Inferior parietal cortex (tissue), 1 donor: Measurements from ENCODE around the gene NDUFAF2.
"Not testable (repeated sequence)": the region's sequence is repeated elsewhere in the genome, so short reads cannot be mapped to it uniquely, and the experiment has no call there.

ENCODE experiments used
- DNase-seq: peaks from one replicate; pipeline ENCODE4 v3.0.0-alpha.2; 2016; ENCODE audit errors: extremely low spot score

The NDUFAF2 gene

GRCh38 chr5:60992871-60993270 is 47.9 kb downstream of the NDUFAF2 start:
- no peak for DNase-seq

DNA sequence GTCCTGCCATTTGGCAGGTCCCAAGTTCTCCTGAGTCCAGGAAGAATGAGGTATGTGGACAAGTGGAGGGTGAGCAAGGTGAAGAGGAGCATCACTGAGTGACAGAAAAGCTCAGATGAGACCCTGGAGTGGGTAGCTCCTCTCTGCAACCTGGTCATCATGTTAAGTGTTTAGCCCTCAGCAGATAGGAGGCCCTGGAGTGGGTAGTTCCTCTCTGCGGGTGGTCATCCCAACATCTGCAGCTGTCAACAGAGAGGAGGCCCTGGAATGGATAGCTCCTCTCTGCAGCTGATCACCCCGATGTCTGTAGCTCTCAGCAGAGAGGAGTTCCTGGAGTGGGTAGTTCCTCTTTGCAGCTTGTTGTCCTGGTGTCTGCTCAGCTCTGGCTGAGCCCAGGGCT is 48.4 kb downstream of the NDUFAF2 start:
- no peak for DNase-seq

GRCh38 chr5:60993875-60994571 is 49.0 kb downstream of the NDUFAF2 start:
- DNase-seq, result no peak

DNA sequence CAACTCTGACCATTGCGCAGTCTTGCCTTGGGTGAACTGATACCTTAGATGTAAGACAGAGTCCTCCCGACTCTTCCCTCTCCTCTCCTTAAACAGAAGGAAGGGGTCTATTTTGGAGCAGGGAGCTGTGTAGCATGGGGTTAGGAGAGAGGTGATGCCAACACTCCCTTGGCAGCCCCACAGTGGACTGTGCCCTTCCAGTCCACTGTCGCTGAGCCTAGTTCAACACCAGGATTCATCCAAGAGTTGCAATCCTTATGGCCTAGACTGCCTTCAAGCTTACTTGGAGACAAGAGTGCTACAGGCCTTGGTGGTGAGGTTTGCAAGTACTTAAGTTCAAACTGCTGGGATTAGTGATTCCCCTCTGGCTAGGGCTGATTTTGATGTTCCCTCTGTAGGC is 51.4 kb downstream of the NDUFAF2 start:
- DNase-seq, result no peak

DNA sequence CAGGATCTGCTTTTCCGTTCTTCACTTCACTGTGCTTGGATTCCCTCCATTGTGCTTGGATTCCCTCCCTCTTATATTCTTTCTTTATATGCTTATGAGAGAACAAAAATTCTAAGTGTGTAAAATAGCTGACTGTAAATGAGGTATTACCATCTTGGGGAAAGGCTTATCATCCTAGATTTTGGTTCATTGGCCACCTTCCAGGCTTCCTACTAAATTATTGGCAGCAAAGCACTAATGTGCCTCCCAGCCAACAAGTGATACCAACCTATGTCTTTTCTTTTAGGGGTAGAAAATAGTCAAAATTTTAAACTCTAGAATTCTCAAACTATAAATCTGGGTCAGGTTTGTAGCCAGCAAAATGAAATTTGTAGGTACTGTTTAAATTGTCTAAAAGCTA is 52.7 kb downstream of the NDUFAF2 start:
- no peak for DNase-seq

GRCh38 chr5:61000887-61001286 is 55.9 kb downstream of the NDUFAF2 start:
- DNase-seq, result no peak

DNA sequence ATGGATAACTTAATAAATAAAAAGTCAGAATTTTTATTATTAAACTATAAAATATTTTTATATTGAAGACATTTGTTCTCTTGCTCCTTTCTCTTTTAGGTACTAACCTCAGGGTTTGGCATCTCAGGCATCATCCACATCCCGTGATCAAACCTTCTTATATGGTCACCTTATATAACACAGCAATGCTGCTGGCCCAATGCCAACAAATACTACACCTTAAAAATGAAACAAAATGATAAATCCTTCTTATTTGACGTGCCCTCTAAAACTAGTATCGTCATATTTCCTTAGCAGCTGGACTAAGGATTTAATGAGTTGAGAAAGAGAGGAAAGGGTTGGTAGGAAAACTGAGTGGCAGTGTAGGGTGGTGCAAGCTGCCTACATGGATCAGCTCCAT is 56.6 kb downstream of the NDUFAF2 start:
- DNase-seq, result no peak

DNA sequence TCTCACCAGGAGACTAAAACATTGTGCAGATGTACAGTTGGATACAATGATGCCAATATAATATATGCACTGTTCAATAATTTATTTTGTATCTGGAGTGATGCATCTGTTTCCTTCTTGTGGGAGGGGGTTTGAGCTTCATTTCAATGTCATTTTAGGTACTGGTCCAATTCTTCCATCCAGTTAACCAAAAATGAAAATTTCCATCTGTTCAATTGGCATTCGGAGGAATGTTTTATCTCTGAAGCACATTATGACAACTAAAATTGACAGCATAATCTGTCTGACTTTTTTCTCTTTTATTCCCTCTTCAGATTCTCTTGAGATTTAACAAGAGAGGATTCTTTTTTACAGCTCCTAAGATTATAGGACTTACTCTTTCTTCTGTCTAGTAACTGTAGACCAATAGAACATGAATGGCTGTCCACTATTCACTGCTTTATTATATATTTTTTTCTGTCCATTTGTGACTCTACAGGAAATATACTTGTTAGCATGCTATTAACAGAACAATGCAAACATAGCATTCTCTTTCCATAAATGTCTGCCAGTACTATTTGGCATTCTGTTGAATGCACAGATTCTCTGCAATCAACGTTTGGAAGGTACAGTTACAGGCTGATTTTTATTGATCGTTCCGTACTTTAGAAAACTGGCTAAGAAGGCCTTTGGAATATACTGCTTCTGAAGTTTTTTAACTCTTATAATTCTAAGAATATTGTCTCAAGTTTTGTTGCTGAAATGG is 57.8 kb downstream of the NDUFAF2 start:
- no peak for DNase-seq

DNA sequence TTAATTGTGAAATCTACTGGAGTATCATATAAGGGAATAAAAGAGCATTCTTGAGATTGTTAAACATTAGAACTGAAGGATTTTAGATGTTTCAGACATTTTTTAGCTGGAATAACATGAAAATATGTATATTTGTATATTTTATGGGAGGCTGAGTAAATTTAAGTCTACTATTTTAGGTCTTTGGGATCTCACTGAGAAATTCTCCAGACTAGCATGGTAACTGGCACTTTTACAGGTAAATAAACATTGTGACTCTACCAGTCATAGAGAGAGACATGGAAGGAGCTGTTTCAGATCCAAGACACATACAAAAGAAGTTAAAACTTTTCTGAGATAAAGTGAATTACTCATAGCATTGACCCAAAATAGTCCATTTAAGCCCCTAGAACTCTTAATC is 59.4 kb downstream of the NDUFAF2 start:
- no peak for DNase-seq

DNA sequence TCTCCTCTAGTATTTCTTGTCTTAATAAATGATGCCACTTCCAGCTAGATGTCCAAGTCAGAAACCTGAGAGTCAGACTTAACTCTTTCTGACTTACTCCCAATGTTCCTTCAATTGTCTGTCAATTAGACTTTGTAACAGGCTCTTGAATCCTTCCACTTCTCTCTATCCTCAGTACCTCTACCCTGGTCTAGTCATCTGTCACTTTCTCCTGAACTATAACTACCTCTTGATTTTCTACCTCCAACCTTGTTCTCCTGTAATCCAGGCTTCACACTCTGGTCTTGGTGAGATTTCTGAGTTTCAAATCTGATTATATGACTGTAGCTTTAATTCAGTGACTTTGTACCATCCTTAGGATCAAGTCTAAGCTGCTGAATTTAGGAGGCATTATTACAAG is 64.9 kb downstream of the NDUFAF2 start:
- no peak for DNase-seq

GRCh38 chr5:61010467-61011454 is 65.8 kb downstream of the NDUFAF2 start:
- no peak for DNase-seq

GRCh38 chr5:61018062-61018461 is 73.1 kb downstream of the NDUFAF2 start:
- no peak for DNase-seq

GRCh38 chr5:61019642-61020041 is 74.6 kb downstream of the NDUFAF2 start:
- DNase-seq, result no peak

- DNase-seq, result no peak
Measured at GRCh38 chr5:61020415-61020814, 75.4 kb downstream of the NDUFAF2 start.

DNA sequence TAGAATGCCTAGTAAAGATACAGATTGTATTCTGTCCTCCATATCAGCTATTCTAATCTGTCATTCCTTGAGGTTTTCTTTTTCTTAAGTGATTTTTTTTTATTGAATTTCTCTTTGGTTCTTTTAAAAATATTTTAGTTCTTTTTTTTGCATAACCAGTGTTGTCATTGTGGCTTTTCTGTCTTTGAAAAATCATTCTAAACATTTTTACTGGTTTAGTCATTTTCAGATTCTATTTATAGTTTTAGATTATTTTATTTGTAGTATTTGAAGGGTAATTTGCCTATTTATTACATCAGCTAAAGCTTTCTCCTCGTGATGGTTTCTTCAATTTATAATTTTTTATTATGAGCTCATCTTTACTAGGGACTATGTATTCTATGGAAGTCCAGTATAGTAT is 78.1 kb downstream of the NDUFAF2 start:
- DNase-seq, result no peak

GRCh38 chr5:61026004-61026403 is 81.0 kb downstream of the NDUFAF2 start:
- no peak for DNase-seq

GRCh38 chr5:61028382-61028781 is 83.4 kb downstream of the NDUFAF2 start:
- no peak for DNase-seq

- no peak for DNase-seq
Measured at GRCh38 chr5:61029456-61030162, 84.6 kb downstream of the NDUFAF2 start.

DNA sequence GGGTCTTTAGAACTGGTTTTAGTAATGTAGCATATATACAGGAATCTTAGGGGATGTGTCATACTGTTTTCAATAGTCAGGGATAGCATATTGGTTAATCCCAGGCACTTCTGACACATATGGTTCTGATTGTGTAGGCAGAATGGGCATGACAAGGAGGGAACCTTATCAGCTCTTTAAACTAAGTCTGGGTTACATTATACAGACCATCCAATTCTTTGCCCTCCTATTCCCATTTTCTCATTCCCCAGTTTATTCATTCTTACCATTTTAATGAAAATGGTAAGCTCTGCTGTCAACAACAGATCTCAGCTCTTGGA is 85.1 kb downstream of the NDUFAF2 start:
- no peak for DNase-seq

- not testable (repeated sequence) for DNase-seq
Measured at GRCh38 chr5:61031301-61031700, 86.3 kb downstream of the NDUFAF2 start.

GRCh38 chr5:61044545-61044944 is 99.5 kb downstream of the NDUFAF2 start:
- DNase-seq, result no peak

- no peak for DNase-seq
Measured at GRCh38 chr5:61047346-61047745, 102.3 kb downstream of the NDUFAF2 start.
